HG03066 (cell line): Measurements from ENCODE around the gene POLE.

ENCODE experiments used
- ATAC-seq: cut with Tn5 transposase; IDR thresholded peaks from one replicate; pipeline ENCODE4 v1.9.1; 2021; ENCODE audit warnings: low read depth; ENCODE audit not compliant: unreplicated experiment

The POLE gene, protein sequence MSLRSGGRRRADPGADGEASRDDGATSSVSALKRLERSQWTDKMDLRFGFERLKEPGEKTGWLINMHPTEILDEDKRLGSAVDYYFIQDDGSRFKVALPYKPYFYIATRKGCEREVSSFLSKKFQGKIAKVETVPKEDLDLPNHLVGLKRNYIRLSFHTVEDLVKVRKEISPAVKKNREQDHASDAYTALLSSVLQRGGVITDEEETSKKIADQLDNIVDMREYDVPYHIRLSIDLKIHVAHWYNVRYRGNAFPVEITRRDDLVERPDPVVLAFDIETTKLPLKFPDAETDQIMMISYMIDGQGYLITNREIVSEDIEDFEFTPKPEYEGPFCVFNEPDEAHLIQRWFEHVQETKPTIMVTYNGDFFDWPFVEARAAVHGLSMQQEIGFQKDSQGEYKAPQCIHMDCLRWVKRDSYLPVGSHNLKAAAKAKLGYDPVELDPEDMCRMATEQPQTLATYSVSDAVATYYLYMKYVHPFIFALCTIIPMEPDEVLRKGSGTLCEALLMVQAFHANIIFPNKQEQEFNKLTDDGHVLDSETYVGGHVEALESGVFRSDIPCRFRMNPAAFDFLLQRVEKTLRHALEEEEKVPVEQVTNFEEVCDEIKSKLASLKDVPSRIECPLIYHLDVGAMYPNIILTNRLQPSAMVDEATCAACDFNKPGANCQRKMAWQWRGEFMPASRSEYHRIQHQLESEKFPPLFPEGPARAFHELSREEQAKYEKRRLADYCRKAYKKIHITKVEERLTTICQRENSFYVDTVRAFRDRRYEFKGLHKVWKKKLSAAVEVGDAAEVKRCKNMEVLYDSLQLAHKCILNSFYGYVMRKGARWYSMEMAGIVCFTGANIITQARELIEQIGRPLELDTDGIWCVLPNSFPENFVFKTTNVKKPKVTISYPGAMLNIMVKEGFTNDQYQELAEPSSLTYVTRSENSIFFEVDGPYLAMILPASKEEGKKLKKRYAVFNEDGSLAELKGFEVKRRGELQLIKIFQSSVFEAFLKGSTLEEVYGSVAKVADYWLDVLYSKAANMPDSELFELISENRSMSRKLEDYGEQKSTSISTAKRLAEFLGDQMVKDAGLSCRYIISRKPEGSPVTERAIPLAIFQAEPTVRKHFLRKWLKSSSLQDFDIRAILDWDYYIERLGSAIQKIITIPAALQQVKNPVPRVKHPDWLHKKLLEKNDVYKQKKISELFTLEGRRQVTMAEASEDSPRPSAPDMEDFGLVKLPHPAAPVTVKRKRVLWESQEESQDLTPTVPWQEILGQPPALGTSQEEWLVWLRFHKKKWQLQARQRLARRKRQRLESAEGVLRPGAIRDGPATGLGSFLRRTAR (N-terminal part only)

DNA sequence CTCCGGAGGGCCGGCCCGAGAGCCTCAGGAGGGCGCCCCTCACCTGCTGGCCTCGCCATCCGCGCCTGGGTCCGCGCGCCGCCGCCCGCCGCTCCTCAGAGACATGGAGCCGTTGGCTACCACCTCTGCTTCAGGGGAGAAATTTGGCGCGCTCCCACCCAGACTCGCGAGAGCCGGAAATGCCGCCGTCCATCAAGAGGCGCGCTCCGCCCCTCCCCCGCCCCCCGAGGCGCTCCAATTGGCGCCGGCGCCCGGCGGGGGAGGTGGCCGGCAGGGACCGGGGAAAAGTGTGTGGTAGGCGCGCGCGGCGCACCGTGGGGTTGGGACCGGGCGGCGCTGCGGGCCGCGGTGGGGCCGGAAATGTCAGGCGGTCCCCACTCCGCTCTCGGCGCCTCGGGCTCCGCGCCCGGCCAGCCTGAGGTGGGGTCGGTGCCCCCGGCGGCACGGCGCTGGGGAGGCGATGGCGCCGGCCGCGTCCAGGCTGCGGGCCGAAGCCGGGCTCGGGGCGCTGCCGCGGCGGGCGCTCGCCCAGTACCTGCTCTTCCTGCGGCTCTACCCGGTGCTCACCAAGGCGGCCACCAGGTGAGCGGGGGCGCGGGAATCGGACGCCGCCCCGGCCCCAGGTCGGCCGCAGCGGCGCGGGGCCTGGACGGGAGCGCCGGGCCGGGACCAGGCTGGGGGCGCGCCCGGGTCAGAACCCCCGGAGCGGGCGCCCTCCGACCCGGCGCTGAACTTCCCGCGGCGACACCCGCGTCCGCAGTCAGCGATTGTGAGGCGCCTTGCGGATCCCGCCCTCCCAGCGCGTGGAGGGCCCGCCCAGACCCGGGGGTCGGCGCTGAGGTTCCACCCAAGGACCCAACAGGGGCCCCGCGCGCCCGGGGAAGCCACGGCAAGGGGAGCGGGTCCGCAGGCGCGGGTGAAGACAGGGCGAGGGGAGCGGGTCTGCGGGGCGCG lies at the start of gene POLE, which contains the start of gene PXMP2:
Gene POLE, minus strand, starts transcription at position 132 of the 954 bp plus-strand sequence. Its CDS starts 27 bp downstream, at position 105.
Gene PXMP2, plus strand, starts transcription at position 377 of the 954 bp plus-strand sequence. Its CDS starts 84 bp downstream, at position 461.
- peak; percentile 90 for ATAC-seq

DNA sequence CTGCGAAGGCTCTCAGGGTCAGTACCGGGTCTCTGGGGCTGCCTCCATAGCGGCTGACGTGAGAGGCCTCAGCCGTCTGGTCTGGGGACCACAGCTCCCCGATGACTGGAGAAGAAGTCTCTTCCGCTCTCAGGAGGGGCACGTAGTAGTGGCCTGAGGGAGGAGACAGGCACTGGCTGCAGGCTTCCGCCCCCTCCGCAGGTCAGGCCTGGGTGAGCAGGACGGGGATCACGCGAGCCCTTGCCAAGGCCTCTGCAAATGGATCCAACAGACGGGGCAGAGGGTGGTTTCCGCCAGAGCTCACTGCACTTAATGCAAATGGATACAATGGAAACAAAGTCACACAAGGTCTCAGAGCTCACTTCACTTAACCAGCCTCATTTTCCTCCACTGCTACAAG lies 49.8 kb upstream of the POLE start:
- no peak for ATAC-seq

GRCh38 chr12:132736378-132736777 lies 49.2 kb upstream of the POLE start:
- no peak for ATAC-seq

DNA sequence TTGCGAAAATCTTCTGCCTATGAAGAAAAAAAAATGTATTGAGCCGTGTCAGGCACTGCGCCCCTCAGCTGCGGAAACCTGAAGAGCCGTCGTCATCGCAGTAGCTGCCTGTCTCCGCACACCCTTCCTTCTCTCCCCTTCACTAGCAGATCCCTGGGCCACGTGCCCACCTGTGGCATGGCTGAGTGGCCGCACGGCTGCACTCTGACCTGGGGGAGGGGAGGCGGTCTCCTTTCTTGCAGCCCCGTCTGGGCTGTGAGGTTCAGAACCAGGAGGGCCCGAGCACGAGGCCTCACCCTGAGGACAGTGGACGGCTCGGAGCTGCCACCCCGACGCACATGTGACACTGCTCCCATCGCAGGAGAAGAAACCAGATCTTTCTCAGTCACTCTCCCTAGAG lies 48.4 kb upstream of the POLE start:
- no peak for ATAC-seq

- ATAC-seq: no peak
Observed at GRCh38 chr12:132734206-132734605, 47.1 kb upstream of the POLE start.

GRCh38 chr12:132731574-132731973 lies 44.4 kb upstream of the POLE start:
- no peak for ATAC-seq

DNA sequence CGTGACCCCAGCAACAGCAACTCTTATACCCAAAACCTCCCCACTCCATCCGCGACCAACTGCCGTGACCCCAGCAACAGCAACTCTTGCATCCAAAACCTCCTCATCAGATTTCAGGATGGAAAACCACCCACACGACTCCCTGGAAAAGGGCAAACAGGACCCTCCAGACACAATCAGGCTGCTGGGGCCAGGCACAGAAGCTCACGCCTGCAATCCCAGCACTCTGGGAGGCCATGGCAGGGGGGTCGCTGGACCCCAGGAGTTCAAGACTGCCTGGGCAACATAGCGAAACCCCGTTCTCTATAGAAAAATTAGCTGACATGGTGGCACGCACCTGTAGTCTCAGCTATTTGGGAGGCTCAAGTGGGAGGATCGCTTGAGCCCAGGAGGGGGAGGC lies 43.2 kb upstream of the POLE start:
- ATAC-seq: no peak

DNA sequence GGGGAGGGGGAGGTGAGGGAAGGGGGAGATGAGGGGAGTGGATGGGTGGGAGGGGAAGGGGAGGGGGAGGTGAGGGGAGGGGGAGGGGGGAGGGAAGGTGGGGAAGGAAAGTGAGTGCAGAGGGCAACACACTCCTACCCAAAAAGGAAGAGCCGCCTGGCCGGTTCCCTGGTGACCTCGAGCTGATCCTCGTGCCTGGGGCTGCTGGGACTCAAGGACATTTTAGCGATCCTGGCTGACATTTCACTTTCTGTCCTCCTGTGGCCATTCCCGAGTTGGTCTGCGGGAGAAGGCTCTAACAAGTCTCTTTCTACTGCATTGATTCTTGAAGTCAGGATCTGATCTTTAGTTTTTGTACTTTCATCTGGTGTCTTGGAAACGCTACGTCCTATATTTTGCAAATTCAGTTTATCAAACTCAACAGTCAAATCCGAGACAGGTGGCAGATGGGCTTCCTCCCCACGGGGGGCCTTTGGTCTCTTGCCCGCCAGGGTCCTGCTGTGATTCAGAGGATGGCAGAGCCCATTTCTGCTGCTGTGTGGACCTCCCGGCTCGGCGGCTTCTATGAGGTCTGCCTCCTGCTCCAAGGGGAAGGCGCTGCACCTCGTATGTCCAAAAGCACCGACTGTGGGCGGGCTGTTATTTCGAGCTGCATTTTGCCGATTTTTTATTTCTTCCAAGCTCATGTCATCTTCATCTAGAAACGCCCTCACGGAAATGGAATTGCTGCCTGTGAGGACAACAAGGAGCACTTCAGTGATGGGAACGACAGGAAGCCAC lies 42.6 kb upstream of the POLE start:
- ATAC-seq: no peak

GRCh38 chr12:132728502-132728901 lies 41.4 kb upstream of the POLE start:
- no peak for ATAC-seq

GRCh38 chr12:132727091-132727794 lies 40.1 kb upstream of the POLE start:
- no peak for ATAC-seq

DNA sequence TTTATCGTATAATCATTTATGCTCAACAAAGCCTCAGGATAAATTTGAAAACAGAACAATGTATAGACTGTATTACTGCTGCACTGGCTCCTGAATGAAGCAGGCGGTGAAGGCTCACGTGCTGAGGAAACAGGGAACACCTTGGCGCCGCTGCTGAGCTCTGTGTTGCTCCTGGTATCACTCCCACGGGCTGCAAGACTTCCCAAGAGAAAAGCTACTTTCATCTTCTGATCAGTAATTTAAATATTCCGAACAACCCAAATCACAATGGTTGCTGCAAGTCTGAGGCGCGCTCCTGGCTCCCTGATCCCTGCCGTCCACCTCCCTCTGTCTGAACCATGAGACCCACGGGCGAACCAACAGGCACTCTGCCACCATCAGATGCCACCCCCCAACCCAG lies 39.2 kb upstream of the POLE start:
- ATAC-seq: no peak

DNA sequence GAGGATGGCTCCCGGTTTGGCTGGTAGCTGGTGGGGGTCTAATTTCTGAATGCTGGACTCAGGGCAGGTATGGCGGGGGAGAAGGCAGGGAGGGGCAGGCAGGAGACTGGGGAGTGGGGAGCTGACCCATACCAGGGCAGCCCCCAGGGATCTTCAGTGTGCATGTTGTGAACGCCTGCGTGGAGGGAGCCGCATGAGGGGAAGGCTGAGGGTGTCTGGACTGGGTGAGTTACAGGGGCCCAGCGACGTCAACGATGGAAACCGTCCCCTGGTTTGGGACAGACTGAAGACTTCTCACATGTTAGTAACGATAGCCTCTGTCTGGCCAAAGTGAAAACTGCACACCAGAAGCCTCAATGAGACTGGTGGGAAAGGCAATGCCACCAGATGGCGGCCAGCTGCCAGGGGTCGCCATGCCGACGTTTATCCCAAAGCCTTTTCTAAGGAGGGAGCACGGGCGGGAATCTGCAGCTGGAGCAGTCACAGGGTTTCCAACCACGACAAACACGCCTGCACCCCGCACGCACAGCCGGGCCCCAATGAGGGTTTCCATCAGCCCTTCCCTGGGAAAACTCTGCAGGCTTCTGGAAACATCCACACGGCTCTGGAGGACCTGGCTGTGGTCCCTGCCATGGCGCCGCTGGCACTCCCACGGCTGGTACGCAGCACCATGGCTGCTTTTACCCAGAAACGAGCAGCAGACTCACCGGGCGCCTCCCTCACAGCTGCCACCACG lies 37.5 kb upstream of the POLE start:
- ATAC-seq: no peak

DNA sequence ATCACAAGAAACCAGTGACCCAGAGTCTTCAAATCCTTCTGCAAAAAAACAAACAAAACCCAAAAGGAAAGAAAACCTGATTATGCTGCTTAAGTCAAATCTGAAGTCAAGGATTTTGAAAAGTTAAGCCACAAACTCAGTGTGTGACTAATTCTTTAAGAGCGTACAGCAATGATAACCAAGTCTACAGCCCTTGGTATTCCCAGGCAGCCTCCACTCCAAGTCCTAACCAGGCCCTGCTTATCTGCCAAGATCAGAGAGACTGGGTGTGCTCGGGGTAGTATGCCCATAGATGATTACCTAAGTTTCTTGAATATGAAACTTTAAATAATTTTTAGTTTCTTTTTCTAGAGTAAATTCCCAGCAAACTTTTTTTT lies 36.6 kb upstream of the POLE start:
- ATAC-seq: no peak

- ATAC-seq: no peak
Observed at GRCh38 chr12:132723015-132723763, 36.0 kb upstream of the POLE start.

DNA sequence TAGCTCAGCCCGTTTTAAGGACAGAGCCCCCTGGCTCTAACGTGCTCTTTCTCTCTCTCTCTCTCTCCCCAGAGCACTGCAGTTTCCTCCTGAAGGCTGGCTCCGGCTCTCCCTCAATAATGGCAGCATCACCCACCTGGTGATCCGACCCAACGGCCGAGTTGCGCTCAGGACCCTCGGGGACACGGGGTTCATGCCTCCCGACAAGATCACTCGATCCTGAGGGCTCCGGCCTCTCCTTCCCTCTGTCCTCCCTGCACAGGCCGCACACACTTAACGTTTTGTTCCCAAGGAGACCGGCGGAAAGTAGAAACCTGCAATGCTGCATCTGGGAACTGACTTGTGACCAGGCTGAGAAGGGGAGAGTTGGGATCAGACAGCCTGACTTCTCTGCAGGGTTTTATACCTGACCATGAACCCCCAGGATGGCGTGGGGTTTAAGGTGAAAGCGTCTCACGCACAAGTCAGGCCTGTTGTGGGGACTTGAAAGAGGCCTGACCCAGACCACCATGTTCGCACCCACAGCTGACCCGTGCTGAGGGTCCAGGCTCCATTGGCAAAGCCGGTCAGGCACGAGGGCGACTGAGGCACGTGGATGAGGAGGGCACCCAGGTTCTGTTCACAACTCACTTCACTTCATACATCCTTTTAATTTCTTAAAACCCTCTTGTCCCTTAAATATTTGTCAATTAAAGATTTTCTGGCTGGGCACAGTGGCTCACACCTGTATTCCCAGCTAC lies 33.6 kb upstream of the POLE start:
- ATAC-seq: no peak

- ATAC-seq: no peak
Observed at GRCh38 chr12:132719954-132720324, 32.8 kb upstream of the POLE start.
